Skeletal muscle cell (primary cell): ENCODE results near the gene RASSF4.
"Not testable (repeated sequence)": the region's sequence is repeated elsewhere in the genome, so short reads cannot be mapped to it uniquely, and the experiment has no call there.

ENCODE experiments used
- DNase-seq: peaks from one replicate; pipeline ENCODE4 v3.0.0-alpha.2; 2010; ENCODE audit warnings: low read depth
- H3K4me3 ChIP-seq: 2 replicates; pipeline ENCODE4 v1.5.1; 2011; ENCODE audit warnings: low read depth, mild to moderate bottlenecking, control low read depth, low read length, moderate library complexity

RASSF4 gene

GRCh38 chr10:44995581-44995913, 35.9 kb downstream of the RASSF4 start:
- no peak overlapping the region for H3K4me3 ChIP-seq
- DNase-seq = no peak

GRCh38 chr10:44995914-44996669, 36.5 kb downstream of the RASSF4 start:
- H3K4me3 ChIP-seq = no peak overlapping the region
- DNase-seq = no peak

- no peak overlapping the region for H3K4me3 ChIP-seq
- no peak for DNase-seq
Measured at GRCh38 chr10:44997105-44997748, 37.6 kb downstream of the RASSF4 start.

- DNase-seq = no peak
- H3K4me3 ChIP-seq = no peak overlapping the region
Measured at GRCh38 chr10:44998146-44998631, 38.6 kb downstream of the RASSF4 start.

- peak; percentile 86 for DNase-seq
Measured at GRCh38 chr10:45000138-45000751, 40.6 kb downstream of the RASSF4 start.

GRCh38 chr10:45000752-45001380, 41.3 kb downstream of the RASSF4 start, which contains the start of gene ZNF22:
Gene ZNF22, plus strand, starts transcription at chr10:45000923. Its CDS starts 2,446 bp downstream, at chr10:45003369.
- DNase-seq = no peak
- H3K4me3 ChIP-seq = peak within 1 kb of the TSS; percentile 59

More at GRCh38 chr10:45000138-45000751, 40.6 kb downstream of the RASSF4 start:
- peak overlapping the region; percentile 59 for H3K4me3 ChIP-seq

- peak overlapping the region; percentile 59 for H3K4me3 ChIP-seq
- no peak for DNase-seq
Measured at GRCh38 chr10:45001381-45002148, 42.0 kb downstream of the RASSF4 start.

- no peak overlapping the region for H3K4me3 ChIP-seq
- DNase-seq = no peak
Measured at GRCh38 chr10:45003432-45004000, 43.9 kb downstream of the RASSF4 start.

- DNase-seq = no peak
- no peak overlapping the region for H3K4me3 ChIP-seq
Measured at GRCh38 chr10:45004661-45005060, 45.1 kb downstream of the RASSF4 start.

GRCh38 chr10:45005284-45005683, 45.7 kb downstream of the RASSF4 start:
- no peak overlapping the region for H3K4me3 ChIP-seq
- no peak for DNase-seq

- no peak overlapping the region for H3K4me3 ChIP-seq
- DNase-seq = no peak
Measured at GRCh38 chr10:45006276-45007030, 46.9 kb downstream of the RASSF4 start.

- peak; percentile 70 for DNase-seq
- H3K4me3 ChIP-seq = no peak overlapping the region
Measured at GRCh38 chr10:45008524-45009161, 49.0 kb downstream of the RASSF4 start.

- not testable (repeated sequence) for DNase-seq, H3K4me3 ChIP-seq
Measured at GRCh38 chr10:45014557-45014956, 55.0 kb downstream of the RASSF4 start.

GRCh38 chr10:45015590-45015989, 56.0 kb downstream of the RASSF4 start:
- DNase-seq = no peak
- H3K4me3 ChIP-seq = no peak overlapping the region

GRCh38 chr10:45023426-45023825, 63.8 kb downstream of the RASSF4 start:
- DNase-seq = no peak
- H3K4me3 ChIP-seq = no peak overlapping the region

GRCh38 chr10:45034301-45034700, 74.7 kb downstream of the RASSF4 start:
- DNase-seq = no peak
- no peak overlapping the region for H3K4me3 ChIP-seq

GRCh38 chr10:45035673-45036072, 76.1 kb downstream of the RASSF4 start:
- H3K4me3 ChIP-seq = no peak overlapping the region
- no peak for DNase-seq
